GM19463 (cell line): ENCODE measurements around the gene LCN12.
A peak's percentile ranks its signal among the peaks of the same experiment; 100 is the strongest.

Source experiments
- ATAC-seq: cut with Tn5 transposase; IDR thresholded peaks from one replicate; pipeline ENCODE4 v1.9.1; 2021; ENCODE audit warnings: mild to moderate bottlenecking, moderate library complexity; ENCODE audit not compliant: unreplicated experiment

LCN12 gene

DNA sequence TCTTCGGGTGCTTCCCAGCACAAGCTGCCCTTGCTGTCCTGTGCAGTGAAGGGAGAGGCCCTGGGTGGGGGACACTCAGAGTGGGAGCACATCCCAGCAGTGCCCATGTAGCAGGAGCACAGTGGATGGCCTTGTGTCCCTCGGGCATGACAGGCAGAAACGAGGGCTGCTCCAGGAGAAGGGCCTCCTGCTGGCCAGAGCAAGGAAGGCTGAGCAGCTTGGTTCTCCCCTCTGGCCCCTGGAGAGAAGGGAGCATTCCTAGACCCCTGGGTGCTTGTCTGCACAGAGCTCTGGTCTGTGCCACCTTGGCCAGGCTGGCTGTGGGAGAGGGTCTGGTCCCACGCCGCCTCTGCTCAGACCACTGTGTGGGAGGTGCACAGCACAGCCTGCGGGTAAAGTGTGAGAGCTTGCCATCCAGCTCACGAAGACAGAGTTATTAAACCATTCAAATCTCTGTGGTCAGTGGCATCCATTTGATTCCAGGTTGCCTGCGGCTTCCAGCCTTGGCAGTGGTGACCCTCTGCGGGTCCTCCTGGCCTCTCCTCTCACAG is 25.8 kb upstream of the LCN12 start:
- ATAC-seq, result no peak

DNA sequence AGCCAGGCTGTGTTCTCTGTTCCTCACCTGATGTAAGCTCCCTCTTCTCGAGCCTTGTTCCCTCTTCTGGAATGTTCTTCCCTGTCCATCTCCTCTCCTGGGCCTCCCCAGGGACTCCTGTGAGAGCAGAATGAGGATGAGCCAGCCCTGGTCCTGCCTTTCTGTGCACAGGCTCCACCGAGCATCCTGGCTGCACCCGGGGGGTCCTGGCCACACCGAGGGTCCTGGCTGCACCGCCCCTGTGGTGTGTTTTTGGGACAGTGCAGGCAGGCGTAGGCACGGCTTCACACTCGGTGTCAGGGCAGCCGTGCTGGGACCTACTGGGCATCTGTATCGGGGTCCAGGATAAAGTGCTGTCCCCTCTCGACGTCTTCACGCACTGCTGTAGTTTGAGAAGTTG is 25.3 kb upstream of the LCN12 start:
- ATAC-seq, result no peak

DNA sequence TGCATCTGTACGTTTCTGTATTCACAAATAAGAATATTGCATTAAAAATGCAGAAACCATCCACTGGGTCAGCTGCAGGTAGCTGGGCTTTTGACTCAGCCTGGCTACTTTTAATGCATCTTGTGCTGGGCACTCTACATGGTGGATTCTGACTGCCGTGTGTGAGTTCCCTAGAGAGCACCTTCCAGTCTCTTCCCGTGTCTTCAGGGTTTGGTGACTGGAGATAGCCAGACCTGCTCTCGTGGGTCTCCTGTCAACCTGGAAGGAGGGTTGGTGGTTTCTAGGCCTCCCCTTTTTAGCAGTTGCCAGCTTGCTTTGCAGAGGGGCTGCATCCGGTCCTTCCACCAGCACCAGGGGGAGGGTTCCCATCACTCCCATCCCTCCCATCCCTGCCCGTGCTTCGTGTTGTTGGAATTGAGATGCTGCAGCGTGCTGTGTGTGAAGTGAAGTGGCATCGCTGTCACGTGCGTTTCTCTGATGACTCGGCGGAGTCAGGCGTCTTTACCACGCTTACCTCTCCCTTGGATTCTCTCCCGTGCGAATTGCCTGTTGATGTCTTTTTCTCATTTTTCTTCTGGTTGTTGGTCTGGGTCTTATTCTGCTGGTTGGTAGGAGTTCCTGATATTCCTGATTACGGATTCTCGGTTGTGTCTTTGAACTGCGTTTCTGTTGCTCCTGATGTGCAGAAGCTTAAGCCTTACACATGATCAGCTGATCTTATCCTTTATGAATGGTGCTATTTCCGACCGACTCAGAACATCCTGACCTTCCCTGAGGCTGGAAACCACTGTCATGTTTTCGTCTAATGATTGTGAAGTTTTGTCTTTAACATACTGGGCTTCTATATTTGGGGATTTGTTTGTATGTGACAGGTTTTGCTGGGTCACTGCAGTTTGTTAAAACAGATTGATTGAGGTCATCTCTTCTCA is 24.5 kb upstream of the LCN12 start:
- no peak for ATAC-seq

DNA sequence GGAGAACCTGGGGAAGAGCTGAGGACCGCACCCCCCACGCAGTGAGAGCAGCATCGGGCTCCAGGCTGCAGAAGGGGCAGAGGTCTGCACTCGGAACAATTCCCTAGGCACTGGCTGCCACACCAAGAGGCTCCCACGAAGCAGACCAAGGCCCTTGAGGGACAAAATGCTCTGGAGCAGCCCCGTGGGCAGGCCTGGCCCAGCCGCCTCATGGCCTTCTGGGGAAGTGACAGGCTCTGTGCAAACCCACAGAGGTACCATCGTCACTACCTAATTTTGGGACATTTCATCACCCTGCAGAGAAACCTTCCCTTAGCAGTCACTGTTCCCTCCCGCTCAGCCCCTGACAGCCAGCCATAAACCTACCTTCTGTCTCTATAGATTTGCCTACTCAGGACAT is 23.5 kb upstream of the LCN12 start:
- ATAC-seq, result no peak

DNA sequence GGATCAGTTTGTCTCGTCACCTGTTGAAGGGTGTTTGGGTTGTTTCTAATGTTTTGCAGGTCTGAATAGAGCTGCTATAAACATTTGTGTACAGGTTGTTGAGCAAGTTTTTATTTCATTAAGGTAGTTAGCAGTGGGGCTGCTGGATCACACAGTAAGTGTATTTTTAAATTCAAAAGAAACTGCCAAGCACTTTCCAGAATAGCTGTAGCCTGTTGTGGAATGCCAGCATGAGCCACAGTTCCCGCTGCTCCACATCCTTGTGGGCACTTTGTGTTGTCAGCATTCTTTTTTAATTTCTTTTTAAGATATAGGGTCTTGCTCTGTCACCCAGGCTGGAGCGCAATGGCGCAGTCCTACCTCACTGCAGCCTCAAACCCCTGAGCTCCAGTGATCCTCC is 22.1 kb upstream of the LCN12 start:
- no peak for ATAC-seq

DNA sequence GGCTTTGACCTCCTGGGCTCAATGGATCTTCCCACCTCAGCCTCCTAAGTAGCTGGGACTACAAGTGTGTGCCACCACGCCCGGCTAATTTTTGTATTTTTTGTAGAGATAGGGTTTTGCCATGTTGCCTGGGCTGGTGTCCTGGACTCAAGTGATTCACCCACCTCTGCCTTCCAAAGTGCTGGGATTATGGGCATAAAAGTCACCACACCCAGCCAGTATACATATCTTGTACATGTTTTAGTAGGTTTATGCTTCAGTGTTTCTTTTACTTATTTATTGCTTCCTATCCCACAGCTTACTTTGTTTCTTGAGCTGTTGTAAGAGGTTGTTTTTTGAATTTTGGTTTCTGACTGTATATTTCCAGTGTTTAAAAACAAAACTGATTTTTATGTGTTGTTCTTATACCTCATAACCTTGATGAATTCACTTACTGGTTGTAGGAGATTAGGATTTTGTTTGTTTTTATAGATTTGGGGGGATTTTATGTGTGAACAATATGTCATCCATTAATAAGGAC is 20.4 kb upstream of the LCN12 start:
- ATAC-seq, result no peak

DNA sequence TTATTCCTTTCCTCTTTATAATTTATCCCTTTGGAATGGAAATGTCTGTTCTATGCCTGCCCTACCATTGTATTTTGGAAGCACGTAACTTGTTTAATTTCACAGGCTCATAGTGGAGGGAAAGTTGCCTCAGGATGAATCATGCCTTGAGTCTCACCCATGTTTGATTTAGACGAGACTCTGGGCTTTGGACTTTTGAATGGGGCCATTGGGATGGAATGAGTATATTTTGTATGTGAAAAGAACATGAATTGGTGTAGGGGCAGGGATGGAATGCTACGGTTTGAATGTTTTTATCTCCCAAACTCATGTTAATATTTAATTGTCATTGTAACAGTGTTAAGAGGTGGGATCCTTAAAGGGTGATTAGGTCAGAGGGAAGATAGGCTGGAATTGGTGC is 17.8 kb upstream of the LCN12 start:
- no peak for ATAC-seq

DNA sequence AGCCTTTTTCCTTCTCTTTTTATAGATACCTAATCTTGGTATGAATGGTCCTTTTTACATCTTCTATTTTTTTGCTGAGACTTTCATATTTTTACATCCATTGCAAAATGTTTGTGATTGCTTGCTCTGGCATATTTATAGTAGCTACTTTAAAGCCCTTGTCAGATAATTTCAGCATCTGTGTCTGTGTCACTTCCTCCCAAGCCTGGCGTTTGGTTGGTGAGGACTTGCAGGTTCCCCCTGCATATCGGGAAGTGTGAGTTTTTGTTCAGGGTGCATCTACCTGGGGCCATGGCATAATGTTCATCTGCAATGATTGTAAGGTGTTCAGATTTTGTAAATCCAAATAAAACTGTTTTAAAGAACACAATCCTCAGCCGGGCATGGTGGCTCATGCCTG is 16.4 kb upstream of the LCN12 start:
- ATAC-seq, result no peak

DNA sequence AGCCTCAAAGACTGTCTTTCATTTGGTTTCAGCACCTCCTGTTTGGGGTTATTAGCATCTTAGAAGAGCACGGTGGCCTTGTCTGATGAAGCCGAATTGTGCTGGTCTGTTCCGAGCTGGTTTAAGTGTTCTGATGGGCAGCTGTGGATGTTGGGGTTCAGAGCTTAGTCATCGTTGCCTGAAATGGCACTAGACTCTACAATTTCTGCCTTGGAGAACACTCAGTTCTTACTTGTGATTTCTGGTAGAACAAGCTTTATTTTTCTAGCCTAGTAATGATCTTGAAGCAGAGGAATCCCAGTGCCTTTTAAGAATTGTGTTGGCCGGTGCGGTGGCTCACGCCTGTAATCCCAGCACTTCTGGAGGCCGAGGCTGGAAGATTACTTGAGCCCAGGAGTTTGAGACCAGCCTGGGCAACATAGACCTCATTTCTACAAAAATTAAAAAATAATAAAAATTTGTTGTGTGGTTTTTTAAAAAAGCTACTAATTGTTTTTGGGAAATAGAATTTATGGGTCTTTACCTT is 15.4 kb upstream of the LCN12 start:
- ATAC-seq, result no peak

DNA sequence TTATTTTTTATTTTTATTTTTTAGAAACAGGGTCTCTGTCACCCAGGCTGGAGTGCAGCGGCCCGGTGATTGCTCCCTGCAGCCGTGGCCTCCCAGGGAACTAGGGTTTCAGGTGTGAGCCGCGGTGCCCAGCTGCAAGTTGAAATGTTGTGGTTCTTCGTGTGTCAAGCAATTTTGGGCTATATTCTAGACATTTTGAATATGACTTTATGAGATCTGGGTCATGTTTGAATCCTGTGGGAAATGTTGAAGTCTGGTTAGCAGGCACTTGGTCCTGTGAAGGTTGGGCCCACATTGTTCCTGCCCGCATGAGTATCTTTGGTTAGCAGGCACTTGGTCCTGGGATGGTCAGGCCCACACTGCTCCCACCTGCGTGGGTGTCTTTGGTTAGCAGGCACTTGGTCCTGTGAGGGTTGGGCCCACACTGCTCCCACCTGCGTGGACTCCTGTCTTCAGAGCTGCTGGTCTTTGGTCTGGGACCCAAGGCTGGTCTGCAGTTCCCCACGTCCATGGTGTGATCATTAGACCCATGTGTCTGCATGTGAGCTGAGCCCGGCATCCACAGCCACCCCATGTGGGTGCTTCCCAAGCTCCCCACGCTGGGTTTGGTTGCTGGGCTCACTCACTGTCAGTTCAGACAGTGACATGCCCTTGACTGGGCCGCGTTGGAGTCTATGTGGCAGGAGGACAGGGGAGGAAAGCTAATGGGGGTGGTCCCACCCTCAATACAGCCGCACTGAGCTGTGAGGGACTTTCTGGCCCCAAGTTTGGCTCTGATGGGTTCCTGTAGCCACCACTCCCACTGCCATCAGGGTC is 14.7 kb upstream of the LCN12 start:
- no peak for ATAC-seq

DNA sequence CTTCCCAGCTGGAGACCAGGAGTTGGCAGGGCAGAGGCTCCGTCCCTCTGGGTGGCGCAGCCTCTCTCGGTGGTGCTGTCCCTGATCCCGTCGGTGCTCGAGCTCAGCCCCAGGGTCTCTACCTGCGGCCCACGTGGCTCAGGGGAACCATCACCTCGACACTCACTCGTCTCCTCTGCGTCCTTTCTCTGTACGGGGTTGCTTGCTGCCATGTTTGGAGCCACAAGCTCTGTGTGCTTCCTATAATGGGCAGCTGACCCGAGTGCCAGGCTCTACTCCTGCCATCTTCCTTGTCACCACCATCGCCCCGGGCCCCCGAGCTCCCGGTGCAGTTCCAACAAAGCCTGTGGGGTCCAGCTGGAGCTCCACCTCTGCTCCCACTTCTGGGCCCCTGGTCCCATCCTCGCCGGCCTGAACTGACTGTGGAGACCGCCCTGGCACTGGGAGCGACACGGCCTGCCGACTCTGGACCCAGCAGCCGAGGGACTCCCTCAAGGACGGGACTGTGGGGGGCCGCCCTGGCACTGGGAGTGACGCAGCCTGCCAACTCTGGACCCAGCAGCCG is 12.6 kb upstream of the LCN12 start:
- no peak for ATAC-seq

DNA sequence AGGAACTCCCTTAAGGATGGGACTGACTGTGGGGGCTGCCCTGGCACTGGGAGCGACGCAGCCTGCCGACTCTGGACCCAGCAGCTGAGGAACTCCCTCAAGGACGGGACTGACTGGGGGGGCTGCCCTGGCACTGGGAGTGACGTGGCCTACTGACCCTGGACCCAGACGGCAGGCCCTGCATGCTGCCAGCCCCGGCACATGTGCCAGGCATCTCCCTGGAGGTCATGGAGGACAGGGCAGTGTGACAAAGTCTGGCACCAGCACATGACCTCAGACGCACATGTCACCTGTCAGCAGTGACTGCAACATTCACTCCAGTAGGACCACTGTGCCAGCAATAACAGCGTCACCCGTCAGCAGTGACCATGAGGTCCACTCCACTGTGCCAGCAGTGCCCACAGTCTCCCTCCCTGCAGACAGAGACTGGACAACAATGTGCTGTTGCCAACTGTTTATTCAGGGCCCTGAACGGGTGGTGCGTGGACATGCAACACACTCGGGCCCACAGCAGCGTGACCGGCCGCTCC is 12.0 kb upstream of the LCN12 start:
- no peak for ATAC-seq

DNA sequence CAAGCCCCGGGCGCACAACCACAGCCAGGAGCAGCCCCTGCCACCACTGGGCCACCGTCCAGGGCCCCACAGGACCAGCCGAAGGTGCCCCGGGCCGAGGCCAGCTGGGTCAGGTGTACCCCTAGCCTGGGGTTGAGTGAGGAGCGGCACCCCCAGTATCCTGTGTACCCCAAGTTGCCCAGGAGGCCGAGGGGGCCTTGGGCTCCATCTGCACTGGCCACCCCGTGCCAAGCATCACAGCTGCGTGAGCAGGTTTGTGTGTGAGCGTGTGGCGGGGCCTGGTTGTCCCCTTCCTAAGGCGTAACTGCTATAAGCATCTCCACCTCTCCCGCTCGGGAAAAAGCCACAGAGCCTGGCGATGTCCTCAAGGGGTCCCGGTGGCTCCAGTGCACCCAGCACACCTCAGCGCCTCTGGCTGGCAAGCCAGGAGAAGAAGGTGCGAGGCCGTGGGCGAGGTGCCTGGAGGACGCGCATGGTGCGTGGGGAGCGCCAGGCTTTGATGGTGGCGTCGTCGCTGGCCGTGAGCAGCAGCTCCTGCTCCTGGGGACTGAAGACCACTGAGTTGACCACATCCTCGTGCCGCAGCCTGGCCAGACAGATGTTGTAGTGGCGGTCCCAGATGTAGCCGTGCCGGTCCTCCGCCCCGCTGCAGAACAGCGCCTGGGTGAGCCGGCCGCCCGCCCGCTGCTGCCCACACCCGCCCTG is 11.4 kb upstream of the LCN12 start:
- ATAC-seq, result no peak

DNA sequence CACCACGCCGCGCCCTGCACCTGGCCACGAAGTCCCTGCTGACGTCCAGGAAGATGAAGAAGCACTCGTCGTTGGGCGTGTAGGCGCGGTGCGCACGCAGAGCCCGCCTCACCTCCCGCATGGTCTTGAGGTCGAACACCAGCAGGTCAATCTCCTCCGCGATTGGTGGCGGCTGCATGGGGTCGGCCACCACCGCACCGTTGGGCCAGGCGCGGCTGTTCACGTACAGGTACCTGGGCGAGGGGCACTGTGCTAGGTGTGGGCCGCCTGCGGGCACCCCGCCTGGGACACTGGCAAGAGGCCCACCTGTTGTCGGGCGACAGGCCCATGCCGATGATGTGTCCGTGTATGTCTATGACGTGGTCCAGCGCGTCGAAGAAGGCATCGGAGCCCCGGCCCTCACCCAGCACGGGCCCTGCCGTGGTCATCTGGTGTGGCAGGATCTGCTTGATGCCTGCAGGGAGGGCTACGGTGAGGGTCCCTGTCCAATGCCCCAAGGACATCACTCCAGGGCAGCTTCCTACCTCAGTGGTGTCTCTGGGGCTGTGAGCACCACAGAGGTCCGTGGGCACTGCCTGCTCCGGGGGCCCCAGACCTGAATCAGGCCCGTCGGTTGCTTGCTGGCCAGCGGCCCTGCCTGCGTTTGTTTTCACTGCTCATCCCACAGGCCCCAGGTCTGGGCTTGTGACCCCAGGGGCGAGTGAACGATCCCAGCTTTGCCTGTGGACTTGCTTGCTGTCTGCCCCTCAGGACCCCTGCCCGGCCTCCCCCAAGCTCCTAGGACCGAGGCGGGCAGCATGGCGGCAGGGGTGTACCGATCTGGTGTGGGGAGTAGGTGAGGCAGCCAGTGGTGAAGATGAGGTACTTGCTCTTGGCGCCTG is 10.6 kb upstream of the LCN12 start:
- no peak for ATAC-seq

DNA sequence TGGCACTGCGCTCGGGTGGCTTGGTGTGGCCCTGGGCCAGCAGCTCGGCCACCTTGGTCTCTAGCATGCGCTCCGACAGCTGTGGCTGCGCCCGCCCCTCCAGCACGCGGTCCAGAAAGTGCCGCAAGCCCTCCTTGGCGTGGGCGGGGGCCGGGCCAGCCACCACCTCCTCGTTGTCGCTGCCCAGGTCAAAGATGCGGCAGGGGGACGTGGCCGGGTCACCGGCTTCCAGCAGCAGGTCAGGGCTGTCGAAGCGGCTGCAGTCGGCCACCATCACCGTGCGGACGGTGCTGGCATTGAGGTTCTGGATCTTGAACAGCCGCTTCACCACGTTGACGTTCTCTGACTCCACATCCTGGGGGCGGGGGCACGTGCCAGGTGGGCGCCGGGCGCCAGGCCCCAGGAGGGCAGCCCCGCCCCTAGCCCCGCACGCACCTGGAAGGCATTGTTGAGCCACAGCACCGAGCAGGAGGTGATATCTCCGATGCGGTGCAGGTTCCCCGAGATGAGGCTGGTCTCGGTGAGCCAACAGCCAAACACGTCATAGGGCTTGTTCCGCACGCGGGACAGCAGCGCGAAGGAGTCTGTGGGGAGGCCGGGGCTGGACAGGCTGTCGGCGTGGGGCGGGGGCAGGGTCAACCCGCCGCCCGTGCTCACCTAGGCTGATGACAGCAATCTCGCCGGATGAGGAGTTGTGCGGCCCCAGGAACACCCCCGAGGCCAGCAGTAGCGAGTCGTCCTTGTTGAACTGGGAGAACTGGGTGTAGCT is 9.8 kb upstream of the LCN12 start:
- no peak for ATAC-seq

DNA sequence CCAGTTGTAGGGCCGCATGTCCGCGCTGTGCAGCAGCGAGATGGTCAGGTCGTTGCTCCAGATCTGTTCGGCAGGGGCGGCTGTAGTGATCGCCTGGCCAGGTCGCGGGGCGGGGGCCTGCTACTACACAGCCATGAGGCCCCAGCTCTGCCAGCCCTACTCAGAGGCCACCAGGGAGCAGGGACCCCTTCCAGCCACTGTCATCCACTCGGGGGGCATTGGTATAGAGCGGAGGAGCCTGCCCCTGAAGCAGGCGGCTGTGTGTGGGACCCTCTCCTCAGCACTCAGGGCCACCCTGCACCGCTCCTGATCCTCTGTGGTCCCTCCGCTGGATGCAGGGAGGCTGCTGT is 9.2 kb upstream of the LCN12 start:
- no peak for ATAC-seq

DNA sequence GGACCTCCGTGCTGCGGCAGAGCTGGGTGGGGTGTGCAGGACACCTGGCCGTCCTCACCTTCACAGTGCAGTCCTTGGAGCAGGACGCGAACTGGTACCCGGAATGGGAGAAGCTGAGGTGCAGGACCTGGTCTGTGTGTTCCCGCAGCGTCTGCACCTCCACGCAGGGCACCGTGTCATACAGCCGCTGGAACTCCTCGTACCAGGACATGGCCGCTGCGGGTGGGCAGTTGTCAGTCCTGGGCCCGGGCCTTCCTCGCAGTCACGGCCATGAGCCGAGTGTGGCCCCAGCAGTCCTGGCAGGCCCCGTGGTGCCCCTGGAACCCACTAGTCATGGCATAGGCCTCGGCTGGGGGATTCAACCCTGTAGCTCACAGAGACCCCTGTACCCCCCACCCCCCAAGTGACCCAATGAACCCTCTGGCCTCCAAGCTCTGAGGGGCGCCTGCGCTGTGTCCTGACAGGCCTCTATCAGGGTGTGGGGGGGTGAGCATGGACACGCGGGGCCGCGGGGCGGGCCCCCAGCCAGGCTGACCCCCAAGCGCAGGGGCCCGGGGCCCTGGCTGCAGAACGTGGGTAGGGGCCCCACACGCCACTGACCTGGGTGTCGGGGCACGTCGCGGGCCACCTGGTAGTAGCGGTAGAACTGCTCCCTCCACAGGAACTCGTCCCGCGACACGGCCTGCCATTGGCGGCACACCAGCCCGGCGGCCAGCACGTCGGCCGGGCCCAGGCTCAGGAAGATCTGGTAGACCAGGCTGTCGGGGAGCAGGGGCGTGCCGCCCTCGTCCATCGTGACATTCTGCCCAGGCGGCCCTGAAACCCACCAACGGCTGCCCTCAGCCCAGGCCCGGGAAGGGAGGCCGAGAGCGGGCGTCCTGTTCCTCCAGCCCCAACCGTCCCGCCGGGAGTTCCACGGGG is 8.5 kb upstream of the LCN12 start:
- ATAC-seq, result peak; percentile 9

DNA sequence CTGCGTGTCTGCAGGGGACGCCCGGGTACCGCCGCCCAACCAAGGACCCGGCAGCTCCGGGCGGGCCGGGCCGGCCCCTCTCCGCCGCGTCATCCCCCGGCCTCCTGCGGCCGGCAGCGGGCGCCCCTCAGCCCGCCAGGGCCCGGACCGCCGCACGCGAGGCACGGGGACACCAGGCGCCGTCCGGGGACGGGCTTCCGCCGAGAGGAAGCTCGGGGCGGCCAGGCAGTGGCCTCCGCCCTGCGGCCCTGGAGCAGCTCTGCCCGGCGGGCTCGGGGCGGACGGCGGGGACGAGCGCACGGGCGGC is 7.9 kb upstream of the LCN12 start:
- peak; percentile 40 for ATAC-seq
